SK-N-SH (cell line): ENCODE measurements around the gene NCK1. TPM values are rescaled to one million over a fixed set of nuclear protein-coding genes. Genes with fewer than 3 reads are reported as not detected.

ENCODE experiments used
- CTCF ChIA-PET: fragments of 300-600, 350-600 bp; formaldehyde crosslinking; extraction: SDS; loops from one replicate; lab custom pipeline; 2021; lab: Yijun Ruan, JAX
- POLR2A ChIA-PET: fragments of 350-600 bp; sonication (Branson Sonifier 250); formaldehyde crosslinking; extraction: SDS; loops from one replicate; lab custom pipeline; 2020; ENCODE audit warnings: antibody characterized with exemption, inconsistent platforms; lab: Yijun Ruan, JAX
- DNase-seq: peaks from one replicate; pipeline ENCODE4 v3.0.0; 2012
- H2AFZ ChIP-seq: fragments of 200-600 bp; sonication (generic); 2 replicates; pipeline ENCODE4 v1.8.1; 2016; ENCODE audit warnings: antibody characterized with exemption, mild to moderate bottlenecking, low read depth
- H3F3A ChIP-seq: fragments of 200-600 bp; sonication (generic); replicated peaks from 2 replicates; pipeline ENCODE3; 2016; ENCODE audit warnings: antibody characterized with exemption, mild to moderate bottlenecking; ENCODE audit not compliant: insufficient read depth
- H3K27ac ChIP-seq, 2 experiments: fragments of 200-500 bp in 1 of 2; fragments of 200-600 bp in 1 of 2; sonication (Bioruptor generic) in 1 of 2; sonication (generic), shearing (Covaris generic) in 1 of 2; 2 replicates each; pipeline versions ENCODE4 v1.5.1 to v1.6.1; 2014 to 2016; ENCODE audit warnings: low read depth in 2 of 2, inconsistent platforms in 1 of 2, low read length in 1 of 2, mild to moderate bottlenecking in 1 of 2, mixed read lengths in 1 of 2
- H3K27me3 ChIP-seq: fragments of 200-600 bp; sonication (generic), shearing (Covaris generic); 2 replicates; pipeline ENCODE4 v1.6.1; 2016; ENCODE audit warnings: mixed run types; ENCODE audit not compliant: insufficient read depth
- H3K36me3 ChIP-seq, 2 experiments: fragments of 200-500 bp in 1 of 2; fragments of 200-600 bp in 1 of 2; sonication (Bioruptor generic) in 1 of 2; sonication (generic) in 1 of 2; replicated peaks in 1 of 2; 2 replicates each; pipeline versions ENCODE3 to v1.5.1; 2014 to 2016; ENCODE audit warnings: low read length in 1 of 2, mild to moderate bottlenecking in 1 of 2; ENCODE audit not compliant: insufficient read depth in 2 of 2, control insufficient read depth in 1 of 2
- H3K4me1 ChIP-seq, 2 experiments: fragments of 200-500 bp in 1 of 2; fragments of 200-600 bp in 1 of 2; sonication (Bioruptor generic) in 1 of 2; sonication (generic), shearing (Covaris generic) in 1 of 2; 2 replicates each; pipeline versions ENCODE4 v1.5.1 to v1.6.1; 2014 to 2016; ENCODE audit warnings: low read depth in 1 of 2, low read length in 1 of 2, mixed run types in 1 of 2; ENCODE audit not compliant: insufficient read depth in 2 of 2, control insufficient read depth in 1 of 2
- H3K4me2 ChIP-seq: fragments of 200-600 bp; sonication (generic), shearing (Covaris generic); 2 replicates; pipeline ENCODE4 v1.6.1; 2017; ENCODE audit warnings: mixed run types
- H3K4me3 ChIP-seq, 2 experiments: fragments of 200-500 bp in 1 of 2; fragments of 200-600 bp in 1 of 2; sonication (Bioruptor generic) in 1 of 2; sonication (generic), shearing (Covaris generic) in 1 of 2; 2 replicates each; pipeline versions ENCODE4 v1.5.1 to v1.8.1; 2014 to 2016; ENCODE audit warnings: low read depth in 2 of 2, inconsistent platforms in 1 of 2, low read length in 1 of 2, mild to moderate bottlenecking in 1 of 2, mixed read lengths in 1 of 2, moderate library complexity in 1 of 2
- H3K79me2 ChIP-seq: fragments of 200-600 bp; sonication (generic); 2 replicates; pipeline ENCODE4 v1.8.1; 2017; ENCODE audit warnings: mild to moderate bottlenecking; ENCODE audit not compliant: insufficient read depth
- H3K9ac ChIP-seq: fragments of 200-600 bp; sonication (generic); 2 replicates; pipeline ENCODE4 v1.6.1; 2017; ENCODE audit warnings: mixed run types
- H3K9me2 ChIP-seq: fragments of 200-600 bp; sonication (generic); 2 replicates; pipeline ENCODE4 v1.6.1; 2017; ENCODE audit warnings: mixed run types
- H3K9me3 ChIP-seq: fragments of 200-600 bp; sonication (generic); 2 replicates; pipeline ENCODE4 v1.6.1; 2017; ENCODE audit warnings: mixed run types, mild to moderate bottlenecking, moderate library complexity
- H4K20me1 ChIP-seq: fragments of 200-600 bp; sonication (generic); 2 replicates; pipeline ENCODE4 v1.6.1; 2017; ENCODE audit warnings: mild to moderate bottlenecking, mixed run types; ENCODE audit not compliant: insufficient read depth
- ELF1 ChIP-seq: IDR thresholded peaks from 2 replicates; pipeline ENCODE4 v1.4.0; 2012
- EP300 ChIP-seq, 2 experiments: IDR thresholded peaks; 2 replicates each; pipeline versions ENCODE4 v1.4.0 to v1.6.1; 2012; ENCODE audit warnings: borderline replicate concordance in 1 of 2, low read depth in 1 of 2, low read length in 1 of 2
- FOSL2 ChIP-seq: IDR thresholded peaks from 2 replicates; pipeline ENCODE4 v1.4.0; 2012; ENCODE audit warnings: low read depth, mild to moderate bottlenecking, moderate library complexity, borderline replicate concordance
- FOXM1 ChIP-seq: IDR thresholded peaks from 2 replicates; pipeline ENCODE4 v1.4.0; 2012; ENCODE audit warnings: low read depth, mild to moderate bottlenecking
- GATA2 ChIP-seq: sonication (generic); formaldehyde crosslinking; IDR thresholded peaks from 2 replicates; pipeline ENCODE4 v1.5.0; 2020; ENCODE audit warnings: mild to moderate bottlenecking, missing genetic modification reagents
- JUND ChIP-seq: IDR thresholded peaks from 2 replicates; pipeline ENCODE4 v1.4.0; 2012
- MXI1 ChIP-seq: IDR thresholded peaks from 2 replicates; pipeline ENCODE4 v1.6.1; 2012; ENCODE audit warnings: mild to moderate bottlenecking, low read depth, low read length, improper control_type of control experiment
- POLR2AphosphoS5 ChIP-seq: IDR thresholded peaks from 2 replicates; pipeline ENCODE4 v1.6.1; 2012; ENCODE audit warnings: low read depth, low read length
- RCOR1 ChIP-seq: fragments of 150-350 bp; IDR thresholded peaks from 2 replicates; pipeline ENCODE4 v1.6.1; 2017; ENCODE audit warnings: antibody characterized with exemption, low read length
- SIN3A ChIP-seq: IDR thresholded peaks from 2 replicates; pipeline ENCODE4 v1.6.1; 2012; ENCODE audit warnings: low read depth, mild to moderate bottlenecking, low read length, moderate library complexity, borderline replicate concordance
- SMC3 ChIP-seq: IDR thresholded peaks from 2 replicates; pipeline ENCODE4 v1.6.1; 2012; ENCODE audit warnings: low read depth, low read length, improper control_type of control experiment
- YY1 ChIP-seq: IDR thresholded peaks from 2 replicates; pipeline ENCODE4 v1.4.0; 2012; ENCODE audit warnings: low read depth, mild to moderate bottlenecking
- WGBS: methylation state at CpG from one replicate; pipeline ENCODE4 v1.1.6; 2017; ENCODE audit warnings: low lambda C conversion rate; 5-methylcytosine and 5-hydroxymethylcytosine counted together
- polyA plus RNA-seq, 3 experiments: library from polyadenylated mRNA; depleted of rRNA; stranded (reverse); fragments of >200 nt; gene quantifications; 2 replicates each; pipeline ENCODE4 v1.2.3, GENCODE V29; 2012
- TF ChIP-seq, protein P1 (sequence below): IDR thresholded peaks from 2 replicates; pipeline ENCODE4 v1.6.1; 2012; ENCODE audit warnings: mild to moderate bottlenecking, low read depth, low read length, moderate library complexity
- TF ChIP-seq, protein P2 (sequence below): fragments of 200-600 bp; sonication (generic); IDR thresholded peaks from 2 replicates; pipeline ENCODE4 v1.6.1; 2017; ENCODE audit warnings: antibody characterized with exemption, mild to moderate bottlenecking, moderate library complexity
- TF ChIP-seq, protein P3 (sequence below): IDR thresholded peaks from 2 replicates; pipeline ENCODE4 v1.4.0; 2012; ENCODE audit warnings: low read depth
- TF ChIP-seq, protein P4 (sequence below): IDR thresholded peaks from 2 replicates; pipeline ENCODE4 v1.4.0; 2012; ENCODE audit warnings: low read depth, borderline replicate concordance

NCK1 gene
- polyA plus RNA-seq, 1 of the 3 experiments (the other 2 are of a cell fraction): 16.2 TPM

- 0% methylated on average over 1 of the region's 1 CpG for WGBS
- peaks cover 12% of the 10 kb centered on the region for H4K20me1 ChIP-seq
Observed at GRCh38 chr3:136903899-136904298, 41.9 kb downstream of the NCK1 start.

More at GRCh38 chr3:136903899-136904298, 41.9 kb downstream of the NCK1 start:
- ChIA-PET POLR2A (no interaction called here), CTCF (interaction anchor here (0.7 kb wide), 2 partner anchors 12 to 47 kb away, joined by 3 read pairs; no protein-coding TSS in a partner anchor)
- no peak overlapping the region for H3K4me3 ChIP-seq
- no peak for DNase-seq
- H3K9me2 ChIP-seq: no peaks in the 10 kb centered on the region
- TF ChIP-seq FOXM1: no peak
- no peak for TF ChIP-seq EP300 (IDR thresholded peaks at IDR 0.05; ENCODE audit: borderline replicate concordance in 1 of 2, low read depth in 1 of 2, low read length in 1 of 2)
- no peak for TF ChIP-seq RCOR1
- no peak for TF ChIP-seq JUND
- no peak for TF ChIP-seq SMC3
- no peak for TF ChIP-seq MXI1
- TF ChIP-seq, protein P1, sequence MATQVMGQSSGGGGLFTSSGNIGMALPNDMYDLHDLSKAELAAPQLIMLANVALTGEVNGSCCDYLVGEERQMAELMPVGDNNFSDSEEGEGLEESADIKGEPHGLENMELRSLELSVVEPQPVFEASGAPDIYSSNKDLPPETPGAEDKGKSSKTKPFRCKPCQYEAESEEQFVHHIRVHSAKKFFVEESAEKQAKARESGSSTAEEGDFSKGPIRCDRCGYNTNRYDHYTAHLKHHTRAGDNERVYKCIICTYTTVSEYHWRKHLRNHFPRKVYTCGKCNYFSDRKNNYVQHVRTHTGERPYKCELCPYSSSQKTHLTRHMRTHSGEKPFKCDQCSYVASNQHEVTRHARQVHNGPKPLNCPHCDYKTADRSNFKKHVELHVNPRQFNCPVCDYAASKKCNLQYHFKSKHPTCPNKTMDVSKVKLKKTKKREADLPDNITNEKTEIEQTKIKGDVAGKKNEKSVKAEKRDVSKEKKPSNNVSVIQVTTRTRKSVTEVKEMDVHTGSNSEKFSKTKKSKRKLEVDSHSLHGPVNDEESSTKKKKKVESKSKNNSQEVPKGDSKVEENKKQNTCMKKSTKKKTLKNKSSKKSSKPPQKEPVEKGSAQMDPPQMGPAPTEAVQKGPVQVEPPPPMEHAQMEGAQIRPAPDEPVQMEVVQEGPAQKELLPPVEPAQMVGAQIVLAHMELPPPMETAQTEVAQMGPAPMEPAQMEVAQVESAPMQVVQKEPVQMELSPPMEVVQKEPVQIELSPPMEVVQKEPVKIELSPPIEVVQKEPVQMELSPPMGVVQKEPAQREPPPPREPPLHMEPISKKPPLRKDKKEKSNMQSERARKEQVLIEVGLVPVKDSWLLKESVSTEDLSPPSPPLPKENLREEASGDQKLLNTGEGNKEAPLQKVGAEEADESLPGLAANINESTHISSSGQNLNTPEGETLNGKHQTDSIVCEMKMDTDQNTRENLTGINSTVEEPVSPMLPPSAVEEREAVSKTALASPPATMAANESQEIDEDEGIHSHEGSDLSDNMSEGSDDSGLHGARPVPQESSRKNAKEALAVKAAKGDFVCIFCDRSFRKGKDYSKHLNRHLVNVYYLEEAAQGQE: no peak
- TF ChIP-seq SIN3A: no peak
- no peak for TF ChIP-seq ELF1
- no peak for TF ChIP-seq YY1
- TF ChIP-seq, protein P2, sequence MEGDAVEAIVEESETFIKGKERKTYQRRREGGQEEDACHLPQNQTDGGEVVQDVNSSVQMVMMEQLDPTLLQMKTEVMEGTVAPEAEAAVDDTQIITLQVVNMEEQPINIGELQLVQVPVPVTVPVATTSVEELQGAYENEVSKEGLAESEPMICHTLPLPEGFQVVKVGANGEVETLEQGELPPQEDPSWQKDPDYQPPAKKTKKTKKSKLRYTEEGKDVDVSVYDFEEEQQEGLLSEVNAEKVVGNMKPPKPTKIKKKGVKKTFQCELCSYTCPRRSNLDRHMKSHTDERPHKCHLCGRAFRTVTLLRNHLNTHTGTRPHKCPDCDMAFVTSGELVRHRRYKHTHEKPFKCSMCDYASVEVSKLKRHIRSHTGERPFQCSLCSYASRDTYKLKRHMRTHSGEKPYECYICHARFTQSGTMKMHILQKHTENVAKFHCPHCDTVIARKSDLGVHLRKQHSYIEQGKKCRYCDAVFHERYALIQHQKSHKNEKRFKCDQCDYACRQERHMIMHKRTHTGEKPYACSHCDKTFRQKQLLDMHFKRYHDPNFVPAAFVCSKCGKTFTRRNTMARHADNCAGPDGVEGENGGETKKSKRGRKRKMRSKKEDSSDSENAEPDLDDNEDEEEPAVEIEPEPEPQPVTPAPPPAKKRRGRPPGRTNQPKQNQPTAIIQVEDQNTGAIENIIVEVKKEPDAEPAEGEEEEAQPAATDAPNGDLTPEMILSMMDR: no peak
- TF ChIP-seq, protein P3, sequence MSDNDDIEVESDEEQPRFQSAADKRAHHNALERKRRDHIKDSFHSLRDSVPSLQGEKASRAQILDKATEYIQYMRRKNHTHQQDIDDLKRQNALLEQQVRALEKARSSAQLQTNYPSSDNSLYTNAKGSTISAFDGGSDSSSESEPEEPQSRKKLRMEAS: no peak
- TF ChIP-seq, protein P4, sequence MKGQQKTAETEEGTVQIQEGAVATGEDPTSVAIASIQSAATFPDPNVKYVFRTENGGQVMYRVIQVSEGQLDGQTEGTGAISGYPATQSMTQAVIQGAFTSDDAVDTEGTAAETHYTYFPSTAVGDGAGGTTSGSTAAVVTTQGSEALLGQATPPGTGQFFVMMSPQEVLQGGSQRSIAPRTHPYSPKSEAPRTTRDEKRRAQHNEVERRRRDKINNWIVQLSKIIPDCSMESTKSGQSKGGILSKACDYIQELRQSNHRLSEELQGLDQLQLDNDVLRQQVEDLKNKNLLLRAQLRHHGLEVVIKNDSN: no peak
- no peak for TF ChIP-seq POLR2AphosphoS5
- TF ChIP-seq GATA2 (CRISPR knock-in tag): no peak
- TF ChIP-seq FOSL2: no peak
- H3K4me2 ChIP-seq: no peak overlapping the region
- peaks cover 11% of the 10 kb centered on the region for H3K9me3 ChIP-seq
- no peaks in the 10 kb centered on the region for H3F3A ChIP-seq
- no peak overlapping the region for H2AFZ ChIP-seq
- peaks cover 3 to 28% of the 10 kb centered on the region in 2 experiments for H3K36me3 ChIP-seq
- no peak overlapping the region for H3K27ac ChIP-seq
- no peaks in the 10 kb centered on the region; a peak in 1 of 4 replicates for H3K4me1 ChIP-seq
- peaks cover 100% of the 10 kb centered on the region for H3K79me2 ChIP-seq
- H3K9ac ChIP-seq: no peak overlapping the region
- no peaks in the 10 kb centered on the region for H3K27me3 ChIP-seq
